BJ (cell line): ENCODE measurements around the gene TEN1. TPM values are rescaled to one million over a fixed set of nuclear protein-coding genes. Genes with fewer than 3 reads are reported as not detected.
"Not testable (repeated sequence)": the region's sequence is repeated elsewhere in the genome, so short reads cannot be mapped to it uniquely, and the experiment has no call there.

Experiments used
- CTCF ChIA-PET: fragments of 350-600 bp; formaldehyde crosslinking; extraction: SDS; loops from one replicate; lab custom pipeline; 2021; ENCODE audit warnings: antibody characterized with exemption, inconsistent platforms; lab: Yijun Ruan, JAX
- POLR2A ChIA-PET: fragments of 300-600 bp; sonication (Branson Sonifier 250); formaldehyde crosslinking; extraction: SDS; loops from one replicate; lab custom pipeline; 2021; ENCODE audit warnings: antibody characterized with exemption; lab: Charles Lee
- DNase-seq: peaks from one replicate; pipeline ENCODE4 v3.0.0-alpha.2; 2011; ENCODE audit warnings: low read depth
- H3K27me3 ChIP-seq: 2 replicates; pipeline ENCODE4 v1.6.0; 2011; ENCODE audit warnings: low read length; ENCODE audit not compliant: control insufficient read depth, insufficient read depth
- H3K36me3 ChIP-seq: 2 replicates; pipeline ENCODE4 v1.5.1; 2011; ENCODE audit warnings: low read length; ENCODE audit not compliant: control insufficient read depth, insufficient read depth
- H3K4me3 ChIP-seq: 2 replicates; pipeline ENCODE4 v1.5.1; 2011; ENCODE audit warnings: low read depth, mild to moderate bottlenecking, control low read depth, low read length
- CTCF ChIP-seq: IDR thresholded peaks from 2 replicates; pipeline ENCODE4 v1.5.1; 2011; ENCODE audit warnings: low read depth, mild to moderate bottlenecking, control low read depth, inconsistent platforms, low read length, moderate library complexity; ENCODE audit not compliant: insufficient read depth
- polyA plus RNA-seq: library from polyadenylated mRNA; depleted of rRNA; stranded (reverse); fragments of >200 nt; gene quantifications from 2 replicates; pipeline ENCODE4 v1.2.3, GENCODE V29; 2011

TEN1 gene
- polyA plus RNA-seq, 1 experiment = 25.6 TPM

- POLR2A ChIA-PET = no interaction called here
- CTCF ChIA-PET = interaction anchor here (0.8 to 1.7 kb wide), 3 partner anchors 45 to 65 kb away, joined by 3 to 4 read pairs (median 3); no protein-coding TSS in a partner anchor
- DNase-seq = no peak
- Histone ChIP-seq H3K27me3 (no peaks in the 10 kb centered on the region), H3K4me3 (no peak overlapping the region), H3K36me3 (peaks cover 22% of the 10 kb centered on the region)
- TF ChIP-seq CTCF = no peak
Observed at GRCh38 chr17:75950421-75950820, 28.6 kb upstream of the TEN1 start.

- no peak for DNase-seq
- no peak for TF ChIP-seq CTCF
- CTCF ChIA-PET = interaction anchor here (0.8 to 1.7 kb wide), 2 partner anchors 46 to 55 kb away, joined by 3 to 4 read pairs; no protein-coding TSS in a partner anchor
- no peak overlapping the region for H3K4me3 ChIP-seq
- no peaks in the 10 kb centered on the region for H3K27me3 ChIP-seq
- peaks cover 25% of the 10 kb centered on the region for H3K36me3 ChIP-seq
- POLR2A ChIA-PET = no interaction called here
Observed at GRCh38 chr17:75950855-75951554, 28.0 kb upstream of the TEN1 start.

- DNase-seq = no peak
- CTCF ChIA-PET = interaction anchor here (0.7 to 1.1 kb wide), 2 partner anchors 10 to 14 kb away, joined by 3 to 5 read pairs; no protein-coding TSS in a partner anchor
- Histone ChIP-seq H3K36me3 (peaks cover 8% of the 10 kb centered on the region; the same call in 1 of the 2 replicates), H3K4me3 (no peak overlapping the region), H3K27me3 (no peaks in the 10 kb centered on the region)
- POLR2A ChIA-PET = no interaction called here
- TF ChIP-seq CTCF = no peak
Observed at GRCh38 chr17:75959051-75959838, 19.8 kb upstream of the TEN1 start.

GRCh38 chr17:75959839-75960511 is 19.1 kb upstream of the TEN1 start:
- no peaks in the 10 kb centered on the region for H3K27me3 ChIP-seq
- H3K4me3 ChIP-seq = no peak overlapping the region
- CTCF ChIA-PET = interaction anchor here (1.1 kb wide), 1 partner anchor 9 kb away, joined by 5 read pairs; no protein-coding TSS in a partner anchor
- peaks cover 8% of the 10 kb centered on the region; the same call in 1 of the 2 replicates for H3K36me3 ChIP-seq
- POLR2A ChIA-PET = no interaction called here
- no peak for TF ChIP-seq CTCF
- DNase-seq = no peak

- ChIA-PET POLR2A (no interaction called here), CTCF (interaction anchor here (1.5 kb wide), 1 partner anchor 40 kb away, joined by 5 read pairs; no protein-coding TSS in a partner anchor)
- H3K4me3 ChIP-seq = no peak overlapping the region
- no peaks in the 10 kb centered on the region for H3K36me3 ChIP-seq
- TF ChIP-seq CTCF = no peak
- no peak for DNase-seq
- no peaks in the 10 kb centered on the region for H3K27me3 ChIP-seq
Observed at GRCh38 chr17:75965468-75965867, 13.6 kb upstream of the TEN1 start.

- H3K27me3 ChIP-seq, DNase-seq, POLR2A ChIA-PET, H3K36me3 ChIP-seq, H3K4me3 ChIP-seq: not testable (repeated sequence)
- CTCF ChIA-PET = interaction anchor here (1.1 kb wide), 1 partner anchor 9 kb away, joined by 5 read pairs; no protein-coding TSS in a partner anchor
Observed at GRCh38 chr17:75969044-75969443, 10.0 kb upstream of the TEN1 start.
